Germinal center (tissue), 1 donor: ENCODE data around the gene CCDC30.

Experiments used
- DNase-seq: peaks from one replicate; pipeline ENCODE4 v3.0.0; 2012; ENCODE audit warnings: mixed read lengths, low spot score

The CCDC30 gene

DNA sequence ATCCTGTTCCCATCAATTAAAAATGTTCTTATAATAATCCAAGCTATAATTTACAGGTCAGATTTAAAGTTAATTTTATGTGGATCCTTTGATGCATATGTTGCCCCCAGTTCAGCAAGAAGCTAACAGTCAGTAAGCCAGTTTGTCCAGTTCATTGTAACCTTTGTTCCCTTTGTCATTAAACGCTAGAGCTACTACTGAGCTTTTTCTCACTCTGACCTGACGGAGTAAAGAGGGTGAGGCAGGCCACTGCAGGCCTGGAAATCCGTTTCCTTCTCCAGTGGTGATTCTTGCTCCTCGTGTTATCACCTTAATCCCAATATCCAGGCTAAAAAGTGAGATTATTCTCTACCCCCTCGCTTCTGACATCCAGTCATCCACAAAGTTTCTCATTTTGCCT lies 229.4 kb downstream of the CCDC30 start:
- DNase-seq = no peak

DNA sequence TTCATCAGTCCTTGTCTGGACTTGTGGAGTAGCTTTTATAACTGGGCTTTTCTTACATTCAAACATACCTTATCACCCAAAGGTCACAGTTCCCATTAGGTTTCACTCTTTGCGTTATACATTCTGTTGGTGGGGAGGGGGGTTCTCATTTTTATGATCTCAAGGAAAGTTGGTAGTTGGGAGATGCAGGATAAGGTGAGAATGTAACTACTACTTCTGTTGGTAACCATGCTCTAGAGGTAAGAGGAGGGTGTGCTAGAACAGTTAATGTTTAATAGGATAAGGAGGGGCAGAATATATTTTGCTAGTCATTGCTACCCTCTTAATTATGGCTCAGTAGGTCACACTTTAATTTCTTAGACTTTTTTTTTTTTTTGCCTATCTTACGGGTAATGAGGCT lies 229.8 kb downstream of the CCDC30 start:
- DNase-seq = no peak

DNA sequence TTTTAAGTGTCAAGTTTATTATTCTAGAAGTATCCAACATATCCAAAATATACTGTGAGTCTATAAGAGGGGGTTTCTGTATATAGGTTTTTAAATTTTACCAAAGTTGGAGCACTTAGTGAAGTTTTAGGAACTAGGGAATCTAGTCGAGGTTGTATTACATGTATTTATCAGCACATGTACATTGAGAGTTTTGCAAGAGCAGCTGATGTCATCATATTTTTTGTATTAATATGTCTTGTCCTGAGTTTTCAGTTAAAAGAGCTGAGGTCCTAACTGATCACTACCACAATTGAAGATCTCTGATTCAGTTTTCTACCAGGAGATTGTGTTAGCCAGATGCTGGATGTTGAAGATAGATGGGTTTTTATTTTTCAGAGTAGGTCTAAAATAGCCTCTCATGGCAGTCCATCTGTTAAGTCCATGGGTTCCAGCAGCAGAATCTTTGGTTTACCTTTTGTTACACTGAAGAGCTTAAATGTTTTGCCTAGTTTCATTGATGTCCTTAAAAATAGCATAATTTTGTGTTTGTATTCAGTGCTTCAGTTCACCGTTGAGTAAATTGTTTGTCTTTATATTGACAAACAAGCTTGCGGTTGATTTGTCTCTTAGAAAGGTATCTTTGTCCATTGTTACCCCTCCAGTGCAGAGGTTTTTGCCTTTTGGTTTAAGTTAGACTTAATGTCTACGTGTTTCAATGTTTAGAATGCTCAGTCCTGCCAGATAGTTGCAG lies 235.2 kb downstream of the CCDC30 start:
- DNase-seq = no peak

DNA sequence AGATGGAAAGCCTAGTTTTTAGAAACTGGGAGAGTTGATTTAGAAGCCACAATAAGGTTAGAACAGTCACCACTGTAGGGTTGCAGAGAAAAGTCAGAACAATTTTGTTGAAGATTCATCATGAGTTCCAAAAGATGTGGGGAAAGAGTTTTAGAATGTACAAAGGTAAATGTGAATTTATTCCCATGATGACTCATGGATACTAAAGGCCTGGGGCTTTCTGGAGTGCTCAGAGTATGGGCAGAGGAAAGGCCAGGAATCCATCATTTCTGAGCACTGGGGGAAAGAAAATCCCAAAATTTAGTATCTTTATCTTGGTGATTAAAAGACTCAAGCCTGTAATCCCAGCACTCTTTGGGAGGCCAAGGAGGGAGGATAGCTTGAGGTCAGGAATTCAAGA lies 236.9 kb downstream of the CCDC30 start:
- no peak for DNase-seq

DNA sequence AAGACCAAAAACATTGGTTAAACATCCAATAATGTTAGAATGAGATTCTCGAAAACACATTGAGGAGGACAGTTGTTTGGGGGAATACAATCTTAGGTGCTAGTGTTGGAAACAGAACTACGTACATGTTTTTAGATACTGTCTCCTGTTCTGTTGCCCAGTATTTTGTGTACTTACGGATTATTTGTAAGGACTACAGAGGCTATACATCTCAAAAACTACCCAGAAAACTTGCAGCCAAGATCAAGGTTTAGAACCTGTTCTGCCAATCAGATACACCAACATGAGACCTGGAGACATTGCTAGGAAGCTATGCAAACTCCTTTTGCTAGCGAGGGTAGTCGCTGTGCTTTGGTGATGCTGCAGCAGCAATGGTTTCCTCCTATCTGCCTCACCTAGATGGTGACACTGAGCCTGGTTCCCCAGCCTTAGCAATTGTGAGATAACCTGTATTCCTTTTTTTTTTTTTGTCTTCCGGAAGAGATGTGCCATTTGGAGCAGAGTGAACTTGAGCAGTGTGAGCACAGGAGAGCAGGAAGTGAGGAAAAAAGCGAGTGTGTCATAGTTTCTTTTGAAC lies 240.9 kb downstream of the CCDC30 start:
- no peak for DNase-seq
